Stomach (tissue), 4 donors: ENCODE measurements around the gene TMEM229B.

ENCODE experiments used
- CTCF ChIP-seq, 7 experiments: fragments of 450-650 bp in 4 of 7; fragments of 200-600 bp in 3 of 7; sonication (generic) in 3 of 7; IDR thresholded peaks; one replicate each; pipeline ENCODE4 v1.5.1; 2016 to 2019; ENCODE audit warnings: antibody characterized with exemption in 7 of 7, control low read depth in 2 of 7, mild to moderate bottlenecking in 1 of 7
- EP300 ChIP-seq: sonication (generic); formaldehyde crosslinking; IDR thresholded peaks from one replicate; pipeline ENCODE4 v1.6.1; 2017; ENCODE audit warnings: antibody characterized with exemption
- POLR2AphosphoS5 ChIP-seq, 3 donors: sonication (generic); formaldehyde crosslinking; IDR thresholded peaks; one replicate each; pipeline ENCODE4 v1.6.1; 2016; ENCODE audit warnings: antibody characterized with exemption in 3 of 3

DNA sequence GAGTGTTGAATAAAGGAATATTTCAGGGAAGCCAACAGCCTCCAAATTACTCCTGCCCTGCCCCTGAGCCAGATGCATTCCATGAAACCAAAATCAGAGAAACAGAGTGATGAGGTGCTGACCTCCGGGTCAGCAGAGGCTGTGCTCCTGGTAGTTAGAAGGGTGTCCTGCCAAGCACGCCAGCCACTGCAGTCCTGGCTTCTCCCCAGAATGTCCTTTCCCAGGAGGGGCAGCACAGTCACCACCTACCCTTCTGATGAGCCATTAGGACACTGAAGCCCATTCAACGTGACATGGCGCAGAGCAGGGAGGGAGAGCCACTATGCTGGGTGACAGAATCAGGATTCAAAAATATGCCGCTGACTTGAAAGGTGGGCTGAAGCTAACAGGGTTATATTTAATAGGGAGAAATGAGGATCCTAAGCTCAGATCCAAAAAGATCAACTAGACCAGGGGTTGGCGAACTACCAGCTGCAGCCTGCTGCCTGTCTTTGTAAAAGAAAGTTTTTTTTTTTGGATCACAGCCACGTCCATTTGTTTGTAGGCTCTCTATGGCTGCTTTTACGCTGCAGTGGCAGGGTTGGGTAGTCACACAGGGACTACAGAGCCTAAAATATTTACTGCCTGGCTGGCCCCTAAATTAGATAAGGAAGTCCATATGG is 42.0 kb downstream of the TMEM229B start:
- TF ChIP-seq POLR2AphosphoS5 (IDR thresholded peaks at IDR 0.05) = no peak
- no peak for TF ChIP-seq CTCF (IDR thresholded peaks at IDR 0.05)
- TF ChIP-seq EP300 = no peak
